Keratinocyte (primary cell): ENCODE measurements around the gene MAN1C1. TPM values are rescaled to one million over a fixed set of nuclear protein-coding genes. Genes with fewer than 3 reads are reported as not detected.

ENCODE experiments used
- DNase-seq: peaks from one replicate; pipeline ENCODE4 v3.0.0-alpha.2; 2011; ENCODE audit warnings: low read depth, missing footprints, low spot score
- FAIRE-seq: peaks from 2 replicates; lab custom pipeline; 2011; peaks lifted over from hg19 to GRCh38; lab: Jason Lieb, UNC
- H2AFZ ChIP-seq: 2 replicates; pipeline ENCODE4 v1.6.0; 2012; ENCODE audit warnings: low read length, control low read depth, inconsistent platforms; ENCODE audit not compliant: control insufficient read depth
- H3K27ac ChIP-seq: 2 replicates; pipeline ENCODE4 v1.5.1; 2011; ENCODE audit warnings: low read length; ENCODE audit not compliant: control insufficient read depth, insufficient read depth
- H3K27me3 ChIP-seq: 3 replicates; pipeline ENCODE4 v1.6.0; 2011; ENCODE audit warnings: low read length; ENCODE audit not compliant: control insufficient read depth, insufficient read depth; ENCODE audit errors: extremely low read depth
- H3K36me3 ChIP-seq, 2 experiments: 2 replicates in 1 of 2; 3 replicates in 1 of 2; pipeline ENCODE4 v1.5.1; 2011; ENCODE audit warnings: low read length in 2 of 2, mild to moderate bottlenecking in 1 of 2; ENCODE audit not compliant: control insufficient read depth in 2 of 2, insufficient read depth in 2 of 2; ENCODE audit errors: extremely low read depth in 1 of 2
- H3K4me1 ChIP-seq: 3 replicates; pipeline ENCODE4 v1.5.1; 2011; ENCODE audit warnings: low read length; ENCODE audit not compliant: control insufficient read depth, insufficient read depth; ENCODE audit errors: extremely low read depth
- H3K4me2 ChIP-seq: 3 replicates; pipeline ENCODE4 v1.6.0; 2011; ENCODE audit warnings: low read depth, low read length; ENCODE audit not compliant: control insufficient read depth, insufficient read depth; ENCODE audit errors: extremely low read depth
- H3K4me3 ChIP-seq, 3 experiments: fragments of 200-600 bp in 1 of 3; sonication (generic) in 1 of 3; 2 replicates in 2 of 3; 3 replicates in 1 of 3; pipeline ENCODE4 v1.5.1; 2011 to 2016; ENCODE audit warnings: low read length in 3 of 3, mild to moderate bottlenecking in 3 of 3, control low read depth in 2 of 3, inconsistent platforms in 1 of 3, low read depth in 1 of 3, mixed read lengths in 1 of 3, mixed run types in 1 of 3, moderate library complexity in 1 of 3; ENCODE audit not compliant: control insufficient read depth in 2 of 3, insufficient read depth in 2 of 3; ENCODE audit errors: extremely low read depth in 1 of 3
- H3K79me2 ChIP-seq: 2 replicates; pipeline ENCODE4 v1.6.0; 2012; ENCODE audit warnings: low read length; ENCODE audit not compliant: control insufficient read depth, insufficient read depth
- H3K9ac ChIP-seq: 3 replicates; pipeline ENCODE4 v1.6.0; 2011; ENCODE audit warnings: low read length; ENCODE audit not compliant: control insufficient read depth, insufficient read depth; ENCODE audit errors: extremely low read depth
- H3K9me1 ChIP-seq: 3 replicates; pipeline ENCODE4 v1.6.0; 2011; ENCODE audit warnings: low read length; ENCODE audit not compliant: control insufficient read depth, insufficient read depth; ENCODE audit errors: extremely low read depth
- H3K9me3 ChIP-seq: 2 replicates; pipeline ENCODE4 v1.5.1; 2012; ENCODE audit warnings: low read depth, low read length; ENCODE audit not compliant: control insufficient read depth
- H4K20me1 ChIP-seq: 3 replicates; pipeline ENCODE4 v1.6.0; 2011; ENCODE audit warnings: low read length; ENCODE audit not compliant: control insufficient read depth, insufficient read depth; ENCODE audit errors: extremely low read depth
- EZH2 ChIP-seq: IDR thresholded peaks from one replicate; pipeline ENCODE4 v1.6.1; 2012; ENCODE audit warnings: inconsistent platforms, mild to moderate bottlenecking, low read length, moderate library complexity
- dilution Hi-C: fragments of 300-500 bp; cut with MboI; formaldehyde crosslinking; loops from one replicate; pipeline ENCODE4 v1.7.0; 2020; ENCODE audit warnings: low sequenced_read_pairs; ENCODE audit not compliant: extremely low pct_ligation_motif_present
- polyA plus RNA-seq, 5 experiments: library from polyadenylated mRNA; depleted of rRNA in 3 of 5; stranded (reverse) in 3 of 5; stranded (forward) in 1 of 5; unstranded in 1 of 5; fragments of >200 nt; gene quantifications; 1 replicate in 1 of 5; 2 replicates in 3 of 5; 3 replicates in 1 of 5; pipeline versions ENCODE4 v1.2.1 to v1.2.3, GENCODE V29; 2011 to 2012; ENCODE audit warnings: missing spikeins in 2 of 5, low read depth in 1 of 5, low replicate concordance in 1 of 5
- TF ChIP-seq, protein P1 (sequence below), 3 experiments: IDR thresholded peaks in 1 of 3; conservative IDR thresholded peaks in 1 of 3; optimal IDR thresholded peaks in 1 of 3; 2 replicates in 2 of 3; 3 replicates in 1 of 3; pipeline versions ENCODE3 to v1.5.1; 2011; ENCODE audit warnings: low read length in 3 of 3, mild to moderate bottlenecking in 3 of 3, moderate library complexity in 2 of 3, control low read depth in 1 of 3, inconsistent platforms in 1 of 3; ENCODE audit not compliant: insufficient read depth in 2 of 3; ENCODE audit errors: extremely low read depth in 1 of 3

The MAN1C1 gene
- polyA plus RNA-seq, 1 donor (not counting 4 experiments of a cell fraction or from before 2014, with no cell fraction given): 0.07 TPM

DNA sequence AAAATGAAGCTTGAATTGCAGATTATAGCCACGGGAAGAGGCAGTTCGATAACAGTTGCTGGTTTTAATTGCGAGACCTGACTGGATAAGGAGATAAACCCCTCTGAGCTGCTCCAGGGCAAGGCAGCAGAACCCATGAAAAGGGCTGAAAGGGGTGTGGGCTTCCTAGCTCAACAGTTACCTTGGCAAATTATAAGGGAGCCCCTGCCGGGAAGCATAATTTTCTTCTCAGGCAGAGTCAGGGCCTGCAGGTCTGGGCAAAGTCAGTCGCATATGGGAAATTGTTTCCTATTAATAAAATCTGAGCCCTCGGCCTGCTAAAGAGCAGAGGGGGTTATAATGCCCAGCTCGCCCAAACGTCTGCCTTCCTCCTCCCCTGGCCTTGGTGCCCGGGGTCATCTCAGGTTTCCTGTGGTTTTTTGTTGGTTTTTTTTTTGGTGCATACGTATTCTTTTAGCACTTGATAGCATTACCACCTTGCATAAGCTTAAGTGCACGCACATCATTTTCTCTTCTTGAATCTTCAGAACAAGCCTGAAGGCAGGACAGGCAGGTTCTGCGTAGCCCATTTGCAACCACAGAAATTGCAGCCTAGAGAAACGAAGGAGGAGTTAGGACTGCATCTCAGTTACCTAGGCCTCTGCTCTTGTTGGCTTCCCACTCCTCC is 149.5 kb downstream of the MAN1C1 start:
- H3K4me3 ChIP-seq: no peak overlapping the region
- peak overlapping the region; percentile 8 for H3K4me2 ChIP-seq
- no peak for DNase-seq
- H3K79me2 ChIP-seq: no peaks in the 10 kb centered on the region
- no peaks in the 10 kb centered on the region for H3K36me3 ChIP-seq
- no peak for TF ChIP-seq EZH2
- TF ChIP-seq, protein P1, sequence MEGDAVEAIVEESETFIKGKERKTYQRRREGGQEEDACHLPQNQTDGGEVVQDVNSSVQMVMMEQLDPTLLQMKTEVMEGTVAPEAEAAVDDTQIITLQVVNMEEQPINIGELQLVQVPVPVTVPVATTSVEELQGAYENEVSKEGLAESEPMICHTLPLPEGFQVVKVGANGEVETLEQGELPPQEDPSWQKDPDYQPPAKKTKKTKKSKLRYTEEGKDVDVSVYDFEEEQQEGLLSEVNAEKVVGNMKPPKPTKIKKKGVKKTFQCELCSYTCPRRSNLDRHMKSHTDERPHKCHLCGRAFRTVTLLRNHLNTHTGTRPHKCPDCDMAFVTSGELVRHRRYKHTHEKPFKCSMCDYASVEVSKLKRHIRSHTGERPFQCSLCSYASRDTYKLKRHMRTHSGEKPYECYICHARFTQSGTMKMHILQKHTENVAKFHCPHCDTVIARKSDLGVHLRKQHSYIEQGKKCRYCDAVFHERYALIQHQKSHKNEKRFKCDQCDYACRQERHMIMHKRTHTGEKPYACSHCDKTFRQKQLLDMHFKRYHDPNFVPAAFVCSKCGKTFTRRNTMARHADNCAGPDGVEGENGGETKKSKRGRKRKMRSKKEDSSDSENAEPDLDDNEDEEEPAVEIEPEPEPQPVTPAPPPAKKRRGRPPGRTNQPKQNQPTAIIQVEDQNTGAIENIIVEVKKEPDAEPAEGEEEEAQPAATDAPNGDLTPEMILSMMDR (optimal IDR thresholded peaks at IDR 0.05 in 1 of 3, IDR thresholded peaks at IDR 0.05 in 1 of 3, conservative IDR thresholded peaks at IDR 0.05 in 1 of 3; ENCODE audit: extremely low read depth in 1 of 3, insufficient read depth in 2 of 3, low read length in 3 of 3): no peak
- H3K9me1 ChIP-seq: no peaks in the 10 kb centered on the region
- H3K27ac ChIP-seq: no peak overlapping the region
- H3K9ac ChIP-seq: no peak overlapping the region
- H2AFZ ChIP-seq: peak overlapping the region; percentile 18
- dilution Hi-C loops: no loop called here
- FAIRE-seq: peak; percentile 60
- no peaks in the 10 kb centered on the region for H3K9me3 ChIP-seq
- peaks cover 11% of the 10 kb centered on the region for H3K27me3 ChIP-seq
- H4K20me1 ChIP-seq: no peaks in the 10 kb centered on the region
- peaks cover 11% of the 10 kb centered on the region for H3K4me1 ChIP-seq

DNA sequence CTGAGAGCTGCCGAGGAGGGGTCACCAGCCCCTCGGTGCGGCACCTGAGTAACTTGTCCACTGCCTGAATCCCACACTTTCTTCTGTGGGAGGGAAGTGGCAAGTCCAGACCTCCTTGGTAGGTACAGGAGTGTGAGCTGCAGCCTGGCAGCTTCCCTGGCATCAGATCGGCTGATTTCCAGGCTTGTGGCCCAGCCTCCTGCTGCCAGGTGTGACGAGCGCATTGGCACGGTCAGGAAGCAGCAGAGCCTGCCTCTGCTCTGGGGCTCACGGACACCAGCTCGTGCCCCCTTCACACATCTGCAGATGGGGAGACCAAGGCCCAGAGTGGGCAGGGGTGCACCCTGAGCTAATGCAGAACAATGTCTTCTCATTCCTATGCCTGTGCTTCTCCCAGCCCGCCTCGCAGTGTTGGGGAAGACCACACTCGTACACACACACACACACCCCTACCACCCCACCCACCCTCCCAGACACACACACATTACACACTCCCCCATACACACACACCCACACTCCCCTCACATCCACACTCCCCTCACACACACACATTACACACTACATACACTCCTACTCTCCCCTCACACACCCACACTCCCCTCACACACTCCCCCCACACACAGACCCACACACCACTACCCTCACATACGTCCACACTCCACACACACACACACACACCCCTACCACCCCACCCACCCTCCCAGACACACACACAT is 150.3 kb downstream of the MAN1C1 start:
- DNase-seq (no peak), FAIRE-seq (no peak)
- no peak overlapping the region for H3K27ac ChIP-seq
- H3K4me1 ChIP-seq: peaks cover 11% of the 10 kb centered on the region
- no peaks in the 10 kb centered on the region for H3K9me1 ChIP-seq
- no peak overlapping the region for H3K9ac ChIP-seq
- H3K79me2 ChIP-seq: no peaks in the 10 kb centered on the region
- dilution Hi-C loops: no loop called here
- no peak overlapping the region for H3K4me2 ChIP-seq
- no peaks in the 10 kb centered on the region for H3K9me3 ChIP-seq
- H3K4me3 ChIP-seq: no peak overlapping the region
- no peaks in the 10 kb centered on the region for H4K20me1 ChIP-seq
- TF ChIP-seq EZH2: no peak
- TF ChIP-seq, protein P1 (optimal IDR thresholded peaks at IDR 0.05 in 1 of 3, IDR thresholded peaks at IDR 0.05 in 1 of 3, conservative IDR thresholded peaks at IDR 0.05 in 1 of 3; ENCODE audit: extremely low read depth in 1 of 3, insufficient read depth in 2 of 3, low read length in 3 of 3): no peak
- peak overlapping the region; percentile 42 for H2AFZ ChIP-seq
- peaks cover 16% of the 10 kb centered on the region for H3K27me3 ChIP-seq
- H3K36me3 ChIP-seq: no peaks in the 10 kb centered on the region
